Heart right ventricle (tissue), 16 donors: ENCODE results near the gene MIS18A. TPM values are rescaled to one million over a fixed set of nuclear protein-coding genes. Genes with fewer than 3 reads are reported as not detected.
"Not testable (repeated sequence)": the region's sequence is repeated elsewhere in the genome, so short reads cannot be mapped to it uniquely, and the experiment has no call there.

ENCODE experiments used
- ATAC-seq, 8 donors: fragments of 200-7000 bp; cut with Tn5 transposase; one replicate each; pipeline ENCODE4 v1.9.1; 2020; ENCODE audit warnings: mild to moderate bottlenecking in 8 of 8, moderate library complexity in 8 of 8, moderate number of reproducible peaks in 1 of 8
- DNase-seq, 2 donors: peaks; one replicate each; pipeline ENCODE4 v3.0.0-alpha.2; 2020
- H3K27ac ChIP-seq, 10 donors: fragments of 200-600 bp; sonication (generic) in 2 of 10; one replicate each; pipeline versions ENCODE4 v1.5.0 to v1.8.0; 2020 to 2022; ENCODE audit warnings: mild to moderate bottlenecking in 3 of 10
- H3K27me3 ChIP-seq, 7 donors: fragments of 200-600 bp; one replicate each; pipeline ENCODE4 v1.8.0; 2021 to 2022; ENCODE audit warnings: mild to moderate bottlenecking in 2 of 7
- H3K36me3 ChIP-seq, 9 donors: fragments of 200-600 bp; sonication (generic) in 1 of 9; one replicate each; pipeline versions ENCODE4 v1.5.0 to v1.8.0; 2020 to 2022; ENCODE audit warnings: mild to moderate bottlenecking in 2 of 9
- H3K4me1 ChIP-seq, 9 donors: fragments of 200-600 bp; sonication (generic) in 1 of 9; one replicate each; pipeline versions ENCODE4 v1.5.0 to v1.8.0; 2020 to 2022; ENCODE audit warnings: mild to moderate bottlenecking in 4 of 9
- H3K4me3 ChIP-seq, 10 donors: fragments of 200-600 bp; sonication (generic) in 2 of 10; one replicate each; pipeline versions ENCODE4 v1.5.0 to v1.8.0; 2020 to 2022; ENCODE audit warnings: mild to moderate bottlenecking in 7 of 10, moderate library complexity in 2 of 10
- H3K9me3 ChIP-seq, 11 donors: fragments of 200-600 bp in 10 of 11; sonication (generic) in 2 of 11; one replicate each; pipeline versions ENCODE4 v1.5.0 to v1.8.0; 2013 to 2022; ENCODE audit warnings: mild to moderate bottlenecking in 2 of 11, control low read depth in 1 of 11, moderate library complexity in 1 of 11
- WGBS, 2 donors: extraction: QIAGEN DNeasy Blood & Tissue Kit; methylation state at CpG; one replicate each; pipeline ENCODE4 v1.1.7; 2013; ENCODE audit warnings: inconsistent platforms in 1 of 2; 5-methylcytosine and 5-hydroxymethylcytosine counted together
- intact Hi-C, 10 donors: fragments of 100-400 bp; cut with DNase I; formaldehyde crosslinking; loops; one replicate each; pipeline versions ENCODE4 v1.11.1 to v1.14.2; 2022
- polyA plus RNA-seq, 2 donors: library from polyadenylated mRNA; stranded (reverse); fragments of 200-250 nt; gene quantifications; one replicate each; pipeline ENCODE4 v1.2.3, GENCODE V29; 2013
- total RNA-seq, 10 donors: library from RNA; stranded (reverse); fragmentation: NEBNext Ultra II Directional in 3 of 10; extraction: Animal tissue kit (Norgen Biotek cat#: 25700) in 3 of 10; gene quantifications; one replicate each; pipeline versions ENCODE4 v1.2.1 to v1.2.4, GENCODE V29; 2021 to 2023
- TF ChIP-seq, protein P1 (sequence below), 9 donors: fragments of 200-600 bp; sonication (generic) in 2 of 9; IDR thresholded peaks; one replicate each; pipeline versions ENCODE4 v1.5.0 to v1.8.0; 2021 to 2022; ENCODE audit warnings: antibody characterized with exemption in 9 of 9, mild to moderate bottlenecking in 5 of 9, moderate library complexity in 1 of 9
- donor health status: Arrhythmogenic right ventricular cardiomyopathy.
- donor health status: ischemic (EF 13 %, LVEDD 7.1; RV severe dilation, severe dysfunction).
- donor health status: healthy with polysubstance abuse.
- donor health status: DM: no; HTN: yes; CAD: no.
- donor health status: DM: no; HTN: no; CAD: no.
- donor health status: ischemic (EF 25% LVEDD 6.9; RV normal size, moderate dysfunction).
- donor health status: ischemic (EF 25% LVEDD 5.7; RV mildly dilated, moderate dysfunction).
- donor health status: healthy.
- donor health status: DM: yes; HTN: yes; CAD: no.
- donor health status: Ischemic cardiomyopathy.
- donor health status: ischemic (EF 35%, LVEDD 5.7; RV mildly dilated, moderate dysfunction).
- donor health status: nonischemic (EF 11% LVEDD 7.7; RV severe dilation, severe dysfunction).
- donor health status: DM: yes; HTN: yes; CAD: no.
- donor health status: PGD.
- donor health status: ischemic (EF 29% LVEDD 5.4; RV normal size, mild dysfunction).
- donor health status: nonischemic (EF 23%, LVEDD 6.1; RV moderate dilation, normal function).

The MIS18A gene
- total and polyA plus RNA-seq, 12 donors: 1.8 to 3.6 (median 2.7) TPM

DNA sequence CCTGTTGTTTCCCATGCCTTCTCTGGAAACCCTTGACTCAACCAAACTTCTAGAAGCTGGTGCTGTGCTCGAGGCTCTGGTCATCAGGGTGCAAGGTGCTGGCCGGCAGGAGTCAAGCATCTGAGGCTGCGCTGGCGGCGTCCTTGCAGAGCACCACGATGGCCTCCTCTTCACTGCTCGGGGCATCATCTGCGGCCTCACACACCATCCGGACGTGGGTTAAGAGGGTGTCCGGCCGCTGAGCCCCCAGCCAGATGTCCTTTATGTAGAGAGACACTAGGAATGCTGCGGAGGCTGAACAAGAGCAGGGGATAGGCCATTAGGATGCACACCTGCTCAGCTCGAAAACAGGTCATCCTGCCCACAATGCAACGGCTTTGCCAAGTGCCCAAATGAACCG, 36.0 kb upstream of the MIS18A start:
- no peaks in the 10 kb centered on the region for H3K27me3 ChIP-seq
- no peaks in the 10 kb centered on the region for H3K9me3 ChIP-seq
- no peak overlapping the region for H3K4me3 ChIP-seq
- ATAC-seq (peak in 1 of 8 donors; percentile 14), DNase-seq (no peak)
- 95 to 96% methylated on average over 16 of the region's 16 CpGs for WGBS, 2 donors
- H3K27ac ChIP-seq: no peak overlapping the region
- peaks cover 0 to 95% (median 44%) of the 10 kb centered on the region in 9 donors for H3K36me3 ChIP-seq
- TF ChIP-seq, protein P1, sequence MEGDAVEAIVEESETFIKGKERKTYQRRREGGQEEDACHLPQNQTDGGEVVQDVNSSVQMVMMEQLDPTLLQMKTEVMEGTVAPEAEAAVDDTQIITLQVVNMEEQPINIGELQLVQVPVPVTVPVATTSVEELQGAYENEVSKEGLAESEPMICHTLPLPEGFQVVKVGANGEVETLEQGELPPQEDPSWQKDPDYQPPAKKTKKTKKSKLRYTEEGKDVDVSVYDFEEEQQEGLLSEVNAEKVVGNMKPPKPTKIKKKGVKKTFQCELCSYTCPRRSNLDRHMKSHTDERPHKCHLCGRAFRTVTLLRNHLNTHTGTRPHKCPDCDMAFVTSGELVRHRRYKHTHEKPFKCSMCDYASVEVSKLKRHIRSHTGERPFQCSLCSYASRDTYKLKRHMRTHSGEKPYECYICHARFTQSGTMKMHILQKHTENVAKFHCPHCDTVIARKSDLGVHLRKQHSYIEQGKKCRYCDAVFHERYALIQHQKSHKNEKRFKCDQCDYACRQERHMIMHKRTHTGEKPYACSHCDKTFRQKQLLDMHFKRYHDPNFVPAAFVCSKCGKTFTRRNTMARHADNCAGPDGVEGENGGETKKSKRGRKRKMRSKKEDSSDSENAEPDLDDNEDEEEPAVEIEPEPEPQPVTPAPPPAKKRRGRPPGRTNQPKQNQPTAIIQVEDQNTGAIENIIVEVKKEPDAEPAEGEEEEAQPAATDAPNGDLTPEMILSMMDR (IDR thresholded peaks at IDR 0.05): no peak
- intact Hi-C loops: loop anchor here in 1 of 10 donors (5.0 kb wide), 1 partner anchor 47 kb away; no protein-coding TSS in a partner anchor
- H3K4me1 ChIP-seq: peaks cover 0 to 28% (median 7%) of the 10 kb centered on the region in 9 donors

- H3K4me1 ChIP-seq: peaks cover 0 to 18% (median 7%) of the 10 kb centered on the region in 9 donors
- H3K27ac ChIP-seq: peak overlapping the region in 2 of 10 donors; percentile 24 to 40
- DNase-seq (no peak), ATAC-seq (no peak)
- intact Hi-C loops: loop anchor here in 1 of 10 donors (5.0 kb wide), 1 partner anchor 49 kb away; no protein-coding TSS in a partner anchor
- no peaks in the 10 kb centered on the region for H3K9me3 ChIP-seq
- TF ChIP-seq, protein P1 (IDR thresholded peaks at IDR 0.05): no peak
- H3K4me3 ChIP-seq: no peak overlapping the region
- H3K27me3 ChIP-seq: no peaks in the 10 kb centered on the region
- WGBS, 2 donors: 80 to 88% methylated on average over 6 of the region's 6 CpGs
- H3K36me3 ChIP-seq: peaks cover 0 to 86% (median 26%) of the 10 kb centered on the region in 9 donors
Observed at GRCh38 chr21:32312976-32313375, 34.1 kb upstream of the MIS18A start.

GRCh38 chr21:32312326-32312725, 33.5 kb upstream of the MIS18A start:
- Histone ChIP-seq H3K27ac (peak overlapping the region in 2 of 10 donors; percentile 24 to 40), H3K27me3 (no peaks in the 10 kb centered on the region), H3K36me3 (peaks cover 0 to 80% (median 24%) of the 10 kb centered on the region in 9 donors), H3K4me3 (no peak overlapping the region), H3K9me3 (no peaks in the 10 kb centered on the region), H3K4me1 (peaks cover 0 to 18% (median 7%) of the 10 kb centered on the region in 9 donors)
- DNase-seq (peak in 1 of 2 donors; percentile 61), ATAC-seq (peak in 6 of 8 donors; percentile 42 to 83 (median 58))
- TF ChIP-seq, protein P1 (IDR thresholded peaks at IDR 0.05): no peak
- intact Hi-C loops: loop anchor here in 1 of 10 donors (5.0 kb wide), 1 partner anchor 50 kb away; no protein-coding TSS in a partner anchor
- 69 to 79% methylated on average over 5 of the region's 5 CpGs for WGBS, 2 donors

DNA sequence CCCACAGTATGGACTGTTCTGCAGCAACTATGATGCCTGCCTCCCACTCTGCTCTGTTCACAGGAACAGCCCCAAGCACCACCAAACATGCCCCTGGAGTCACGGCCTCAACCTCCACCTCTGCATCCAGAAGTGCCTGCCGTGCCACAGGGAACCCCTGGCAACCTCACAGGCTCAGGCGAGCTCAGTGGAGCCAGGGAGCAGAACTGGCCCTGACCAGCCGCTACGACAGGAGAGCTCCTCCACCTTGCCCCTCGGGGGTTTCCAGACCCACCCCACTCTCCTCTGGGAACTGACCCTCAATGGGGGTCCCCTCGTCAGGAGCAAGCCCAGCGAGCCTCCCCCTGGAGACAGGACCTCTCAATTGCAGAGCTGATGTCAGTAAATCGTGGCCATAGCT, 32.8 kb upstream of the MIS18A start:
- peaks cover 0 to 73% (median 21%) of the 10 kb centered on the region in 9 donors for H3K36me3 ChIP-seq
- TF ChIP-seq, protein P1 (IDR thresholded peaks at IDR 0.05): no peak
- no peak for DNase-seq
- intact Hi-C loops: loop anchor here in 1 of 10 donors (5.0 kb wide), 1 partner anchor 51 kb away; no protein-coding TSS in a partner anchor
- WGBS, 2 donors: 97% methylated on average over 9 of the region's 9 CpGs
- H3K27ac ChIP-seq: no peak overlapping the region
- H3K4me3 ChIP-seq: no peak overlapping the region
- H3K27me3 ChIP-seq: no peaks in the 10 kb centered on the region
- peaks cover 0 to 18% (median 7%) of the 10 kb centered on the region in 9 donors for H3K4me1 ChIP-seq
- ATAC-seq: peak in 1 of 8 donors; percentile 24
- no peaks in the 10 kb centered on the region for H3K9me3 ChIP-seq

- H3K9me3 ChIP-seq, H3K27me3 ChIP-seq, H3K4me3 ChIP-seq, DNase-seq, ATAC-seq, H3K27ac ChIP-seq: not testable (repeated sequence)
- 90 to 92% methylated on average over 9 of the region's 9 CpGs for WGBS, 2 donors
- intact Hi-C loops: loop anchor here in 1 of 10 donors (5.0 kb wide), 1 partner anchor 51 kb away; no protein-coding TSS in a partner anchor
- H3K4me1 ChIP-seq: peaks cover 0 to 19% (median 7%) of the 10 kb centered on the region in 9 donors
- H3K36me3 ChIP-seq: peaks cover 0 to 67% (median 15%) of the 10 kb centered on the region in 9 donors
Observed at GRCh38 chr21:32310976-32311375, 32.1 kb upstream of the MIS18A start.
